Activated naive CD4-positive, alpha-beta T cell treated with anti-CD3 and anti-CD28 coated beads, Interleukin-2, amount 50 U/mL, for 24 hours (primary cell): Measurements from ENCODE around the gene RAPGEF1.
A peak's percentile ranks its signal among the peaks of the same experiment; 100 is the strongest.
"Not testable (repeated sequence)": the region's sequence is repeated elsewhere in the genome, so short reads cannot be mapped to it uniquely, and the experiment has no call there.

Experiments
- H3K27ac Mint-ChIP-seq: one replicate; pipeline ENCODE4 v1.8.0; 2021; ENCODE audit warnings: mild to moderate bottlenecking, mixed read lengths
- H3K27me3 Mint-ChIP-seq: one replicate; pipeline ENCODE4 v1.8.0; 2021; ENCODE audit warnings: mixed read lengths
- H3K36me3 Mint-ChIP-seq: one replicate; pipeline ENCODE4 v1.8.0; 2021; ENCODE audit warnings: mixed read lengths
- H3K4me1 Mint-ChIP-seq: one replicate; pipeline ENCODE4 v1.8.0; 2021; ENCODE audit warnings: mixed read lengths
- H3K4me3 Mint-ChIP-seq: one replicate; pipeline ENCODE4 v1.8.0; 2021; ENCODE audit warnings: mild to moderate bottlenecking, mixed read lengths
- H3K9me3 Mint-ChIP-seq: one replicate; pipeline ENCODE4 v1.8.0; 2021; ENCODE audit warnings: mixed read lengths

RAPGEF1 gene

DNA sequence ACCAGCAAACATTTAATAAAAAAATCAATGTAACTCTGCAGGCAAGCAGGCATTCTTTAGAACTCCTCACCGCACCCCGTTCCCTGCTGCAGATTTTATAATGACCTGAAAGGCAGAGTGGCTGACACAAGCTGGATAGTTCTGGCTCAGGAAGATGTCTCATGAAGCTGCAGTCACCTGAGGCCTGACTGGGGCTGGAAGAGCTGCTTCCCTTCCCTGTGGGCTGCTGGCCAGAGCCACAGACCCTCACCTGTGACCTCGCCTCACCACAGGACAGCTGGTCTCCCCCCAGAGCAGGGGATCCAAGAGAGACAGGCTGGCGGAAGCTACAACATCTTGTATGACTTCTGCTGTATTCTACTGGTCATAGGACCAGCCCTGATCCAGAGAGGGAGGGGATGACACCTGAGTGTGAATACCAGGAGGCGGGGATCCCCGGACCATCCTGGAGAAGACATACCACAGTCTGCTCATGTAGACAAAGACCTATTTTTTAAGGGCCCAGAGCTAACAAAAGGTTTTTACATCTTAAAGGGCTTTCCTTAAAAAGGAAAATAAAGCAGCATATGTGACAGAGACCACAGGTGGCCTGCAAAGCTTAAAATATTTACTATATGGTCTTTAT is 43.9 kb downstream of the RAPGEF1 start:
- Mint-ChIP-seq H3K4me3 (no peak overlapping the region), H3K9me3 (no peaks in the 10 kb centered on the region), H3K36me3 (peaks cover 4% of the 10 kb centered on the region), H3K27me3 (no peaks in the 10 kb centered on the region), H3K27ac (no peak overlapping the region), H3K4me1 (peaks cover 94% of the 10 kb centered on the region)

DNA sequence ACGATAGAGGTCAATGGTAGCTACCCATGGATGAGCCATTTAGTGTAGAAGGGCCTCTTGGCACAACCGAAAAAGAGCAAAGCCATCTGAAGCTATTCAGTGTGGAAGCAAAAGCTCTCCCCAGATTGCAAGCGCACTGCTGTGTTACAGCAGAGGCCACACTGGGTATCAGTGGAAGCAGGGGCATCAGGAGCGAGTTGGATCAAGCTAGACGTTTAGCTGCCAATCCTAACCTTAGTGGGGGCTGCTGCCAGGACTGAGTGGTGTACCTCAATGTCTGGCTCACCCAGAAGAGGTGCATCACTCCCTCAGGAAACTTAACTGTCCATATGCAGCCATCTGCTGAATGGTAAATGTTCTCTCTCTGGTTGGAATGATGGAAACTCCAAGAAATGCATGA is 44.5 kb downstream of the RAPGEF1 start:
- Mint-ChIP-seq H3K4me1 (peaks cover 95% of the 10 kb centered on the region), H3K27me3 (no peaks in the 10 kb centered on the region), H3K36me3 (peaks cover 4% of the 10 kb centered on the region), H3K4me3 (no peak overlapping the region), H3K27ac (no peak overlapping the region), H3K9me3 (no peaks in the 10 kb centered on the region)

DNA sequence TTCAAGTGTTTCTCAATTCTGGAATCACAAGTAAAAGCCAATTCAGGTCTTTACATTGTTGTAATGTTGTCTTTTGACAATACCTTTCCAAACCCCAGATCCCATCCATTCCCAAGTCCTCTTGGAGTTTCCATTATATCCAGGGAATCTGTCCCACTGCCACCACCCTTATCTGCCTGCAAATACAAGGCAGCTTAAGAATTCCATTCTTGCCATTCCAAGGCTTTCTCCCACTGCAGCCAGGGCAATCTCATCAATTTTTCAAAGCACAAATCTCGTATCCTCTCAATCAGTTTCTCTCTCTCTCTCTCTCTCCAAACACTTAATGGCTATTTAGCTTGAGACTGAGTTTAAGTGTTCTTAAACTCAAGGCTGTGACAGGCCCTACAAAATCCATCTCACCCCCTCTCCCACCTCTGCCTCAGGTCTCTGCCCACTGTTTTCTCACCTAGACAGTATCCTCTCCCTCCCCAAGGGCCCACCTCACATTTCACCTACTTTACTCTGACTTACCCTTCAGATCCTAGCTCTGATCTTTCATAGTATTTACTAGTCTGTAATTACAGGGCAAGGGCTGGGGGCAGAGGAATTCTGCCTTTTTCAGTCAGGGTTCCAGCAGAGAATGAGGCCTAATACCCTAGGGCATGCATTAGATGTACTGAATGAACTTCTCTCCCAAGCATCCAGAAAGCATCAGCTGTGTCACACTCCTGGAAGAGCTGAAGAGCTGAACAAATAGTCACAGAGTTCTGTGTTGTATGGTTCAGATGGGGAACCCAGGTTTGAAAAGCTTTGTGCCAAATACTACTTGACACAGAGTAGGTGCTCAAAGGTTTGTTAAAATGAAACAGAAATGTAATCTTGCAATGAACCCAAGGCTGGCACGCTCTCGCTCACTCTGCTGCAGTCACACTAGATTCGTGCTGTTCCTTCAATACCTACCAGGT is 46.0 kb downstream of the RAPGEF1 start:
- Mint-ChIP-seq H3K4me3 (no peak overlapping the region), H3K4me1 (peaks cover 92% of the 10 kb centered on the region), H3K27ac (no peak overlapping the region), H3K27me3 (no peaks in the 10 kb centered on the region), H3K9me3 (no peaks in the 10 kb centered on the region), H3K36me3 (peaks cover 2% of the 10 kb centered on the region)

DNA sequence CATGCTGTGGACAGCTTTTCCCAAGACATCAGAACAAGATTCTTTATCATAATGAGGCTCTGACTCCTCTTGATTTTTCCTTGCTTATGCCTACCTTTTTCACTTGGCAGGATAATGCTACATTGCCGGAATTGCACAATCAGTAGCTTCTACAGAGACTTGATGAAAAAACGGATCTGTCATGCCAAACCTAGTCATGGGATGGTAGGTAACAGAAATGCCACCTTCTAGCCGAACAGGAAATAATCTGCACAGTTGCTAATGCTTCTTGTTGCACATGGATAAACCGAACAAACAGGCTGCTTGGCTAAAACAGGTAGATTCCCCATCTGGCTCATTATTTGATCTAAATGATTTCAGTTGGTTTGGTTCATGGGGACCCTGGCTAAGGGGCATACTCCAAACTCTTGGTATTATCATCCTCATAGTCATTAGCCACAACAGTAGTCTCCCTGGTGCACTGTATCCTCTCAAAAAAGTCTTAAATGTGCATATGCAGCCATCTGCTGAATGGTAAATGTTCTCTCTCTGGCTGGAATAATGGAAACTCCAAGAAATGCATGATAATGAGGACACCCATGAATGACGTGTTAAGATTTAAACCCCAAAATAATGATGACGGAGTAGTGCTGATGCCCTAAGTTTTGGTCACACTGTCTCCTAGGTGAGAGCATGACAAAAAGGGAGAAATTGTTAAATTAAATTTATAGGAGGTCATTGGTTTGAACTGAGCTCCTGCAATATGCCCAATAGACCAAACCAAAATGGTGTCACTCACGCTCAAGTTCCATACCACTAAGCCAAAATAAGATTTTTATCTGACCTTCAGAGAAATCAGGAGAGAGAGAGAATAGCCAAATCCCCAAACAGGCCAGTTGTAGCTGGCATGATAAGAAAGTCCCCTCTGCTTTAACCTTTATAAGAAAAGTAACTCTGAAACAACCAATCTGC is 47.0 kb downstream of the RAPGEF1 start:
- H3K4me3 Mint-ChIP-seq: no peak overlapping the region
- H3K4me1 Mint-ChIP-seq: peaks cover 92% of the 10 kb centered on the region
- H3K36me3 Mint-ChIP-seq: peaks cover 2% of the 10 kb centered on the region
- H3K9me3 Mint-ChIP-seq: no peaks in the 10 kb centered on the region
- no peak overlapping the region for H3K27ac Mint-ChIP-seq
- H3K27me3 Mint-ChIP-seq: no peaks in the 10 kb centered on the region

DNA sequence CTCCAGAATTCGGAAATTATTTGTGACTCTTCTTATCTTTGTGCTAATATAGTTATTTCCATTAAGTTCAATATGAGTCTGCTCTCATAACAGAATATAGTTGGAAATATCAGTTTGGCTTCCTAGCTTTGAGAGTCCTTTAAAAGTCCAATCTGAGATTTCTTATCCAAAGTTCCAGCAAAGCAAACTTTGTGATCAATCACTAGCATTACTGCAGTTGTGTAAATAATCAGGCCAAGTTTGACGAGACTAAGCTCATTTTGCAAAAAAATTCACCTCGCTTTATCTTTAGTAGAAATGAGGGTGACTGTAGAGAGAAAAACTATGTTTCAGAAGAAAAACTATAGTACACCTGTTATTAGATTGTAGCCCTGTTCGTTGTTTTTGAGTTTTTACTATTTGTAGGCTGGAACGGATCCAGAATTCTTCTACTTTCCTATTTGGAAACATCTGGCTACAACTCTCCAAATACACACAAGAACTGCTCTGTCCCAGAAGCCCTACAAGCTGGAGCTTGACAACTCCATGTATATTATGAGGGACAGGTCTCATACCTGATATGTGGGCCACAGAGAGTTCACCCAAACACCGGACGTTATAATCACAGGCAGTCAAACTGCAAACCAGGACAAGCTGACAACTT is 47.8 kb downstream of the RAPGEF1 start:
- H3K27ac Mint-ChIP-seq: no peak overlapping the region

DNA sequence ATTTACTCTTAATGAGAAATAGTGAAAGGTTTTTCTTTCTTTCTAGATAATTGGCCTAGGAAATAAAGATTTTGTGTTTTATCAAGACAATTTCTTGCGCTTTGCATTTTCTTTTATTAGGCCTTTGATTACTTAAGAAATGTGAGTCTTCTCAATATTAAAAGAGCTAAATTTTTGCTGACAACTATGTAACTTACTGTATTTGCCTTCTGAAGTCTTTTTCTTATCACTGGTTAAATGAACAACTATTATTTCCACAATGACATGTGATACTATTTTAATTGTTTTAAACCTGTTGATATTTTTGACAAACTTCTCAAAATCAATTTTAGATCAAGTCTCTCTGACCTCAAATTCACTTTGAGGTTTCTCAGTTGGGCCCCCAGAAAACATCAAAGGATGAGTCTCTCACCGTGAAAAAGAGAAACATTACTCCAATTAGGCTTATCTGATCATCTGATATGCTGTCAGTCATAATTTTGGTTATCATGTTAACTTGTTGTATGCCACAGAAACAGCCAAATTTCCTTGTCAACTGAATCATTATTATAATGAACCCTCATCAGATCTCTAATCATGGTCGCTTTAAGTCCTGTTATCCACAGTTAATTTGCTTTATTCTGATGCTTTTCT is 48.8 kb downstream of the RAPGEF1 start:
- Mint-ChIP-seq H3K36me3 (peaks cover 2% of the 10 kb centered on the region), H3K27me3 (no peaks in the 10 kb centered on the region), H3K4me1 (peaks cover 85% of the 10 kb centered on the region), H3K9me3 (no peaks in the 10 kb centered on the region), H3K4me3 (peak overlapping the region; percentile 41), H3K27ac (peak overlapping the region; percentile 6)

More for the DNA sequence above, 47.8 kb downstream of the RAPGEF1 start:
- Mint-ChIP-seq H3K27me3 (no peaks in the 10 kb centered on the region), H3K4me1 (peaks cover 88% of the 10 kb centered on the region), H3K9me3 (no peaks in the 10 kb centered on the region), H3K36me3 (peaks cover 2% of the 10 kb centered on the region), H3K4me3 (peak overlapping the region; percentile 31)

DNA sequence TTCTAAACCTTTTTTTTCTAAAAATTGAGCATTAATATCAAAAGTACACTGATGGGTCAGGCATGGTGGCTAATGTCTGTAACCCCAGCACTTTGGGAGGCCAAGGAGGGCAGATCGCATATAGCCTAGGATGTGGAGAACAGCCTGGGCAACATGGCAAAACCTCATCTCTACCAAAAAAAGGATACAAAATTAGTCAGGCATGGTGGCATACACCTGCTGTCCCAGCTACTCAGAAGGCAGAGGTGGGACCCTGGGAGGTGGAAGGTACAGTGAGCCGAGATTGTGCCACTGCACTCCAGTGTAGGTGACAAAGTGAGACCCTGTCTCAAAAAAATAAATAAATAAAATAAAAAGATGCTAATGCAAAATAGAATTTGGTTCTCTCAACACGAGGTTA is 49.4 kb downstream of the RAPGEF1 start:
- H3K36me3 Mint-ChIP-seq: peaks cover 2% of the 10 kb centered on the region
- peaks cover 84% of the 10 kb centered on the region for H3K4me1 Mint-ChIP-seq
- H3K27me3 Mint-ChIP-seq: no peaks in the 10 kb centered on the region
- no peaks in the 10 kb centered on the region for H3K9me3 Mint-ChIP-seq
- no peak overlapping the region for H3K27ac Mint-ChIP-seq
- H3K4me3 Mint-ChIP-seq: no peak overlapping the region

DNA sequence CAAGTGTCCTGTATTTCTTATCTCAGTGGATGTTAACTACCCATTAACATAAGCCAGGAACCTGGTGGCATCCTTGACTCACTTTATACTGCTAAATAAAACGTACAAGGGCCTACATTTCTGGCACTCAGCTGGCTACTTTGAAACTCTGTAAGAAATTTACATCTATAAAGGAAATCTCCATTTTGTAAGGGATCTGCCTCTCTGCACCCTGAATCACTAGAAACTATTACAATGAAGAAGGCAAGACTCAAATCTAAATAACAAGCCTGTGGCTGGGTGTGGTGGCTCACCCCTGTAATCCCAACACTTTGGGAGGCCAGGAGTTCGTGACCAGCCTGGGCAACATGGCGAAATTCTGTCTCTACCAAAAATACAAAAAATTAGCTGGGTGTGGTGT is 51.5 kb downstream of the RAPGEF1 start:
- Mint-ChIP-seq H3K27ac (no peak overlapping the region), H3K36me3 (peaks cover 2% of the 10 kb centered on the region), H3K4me1 (peaks cover 78% of the 10 kb centered on the region)

DNA sequence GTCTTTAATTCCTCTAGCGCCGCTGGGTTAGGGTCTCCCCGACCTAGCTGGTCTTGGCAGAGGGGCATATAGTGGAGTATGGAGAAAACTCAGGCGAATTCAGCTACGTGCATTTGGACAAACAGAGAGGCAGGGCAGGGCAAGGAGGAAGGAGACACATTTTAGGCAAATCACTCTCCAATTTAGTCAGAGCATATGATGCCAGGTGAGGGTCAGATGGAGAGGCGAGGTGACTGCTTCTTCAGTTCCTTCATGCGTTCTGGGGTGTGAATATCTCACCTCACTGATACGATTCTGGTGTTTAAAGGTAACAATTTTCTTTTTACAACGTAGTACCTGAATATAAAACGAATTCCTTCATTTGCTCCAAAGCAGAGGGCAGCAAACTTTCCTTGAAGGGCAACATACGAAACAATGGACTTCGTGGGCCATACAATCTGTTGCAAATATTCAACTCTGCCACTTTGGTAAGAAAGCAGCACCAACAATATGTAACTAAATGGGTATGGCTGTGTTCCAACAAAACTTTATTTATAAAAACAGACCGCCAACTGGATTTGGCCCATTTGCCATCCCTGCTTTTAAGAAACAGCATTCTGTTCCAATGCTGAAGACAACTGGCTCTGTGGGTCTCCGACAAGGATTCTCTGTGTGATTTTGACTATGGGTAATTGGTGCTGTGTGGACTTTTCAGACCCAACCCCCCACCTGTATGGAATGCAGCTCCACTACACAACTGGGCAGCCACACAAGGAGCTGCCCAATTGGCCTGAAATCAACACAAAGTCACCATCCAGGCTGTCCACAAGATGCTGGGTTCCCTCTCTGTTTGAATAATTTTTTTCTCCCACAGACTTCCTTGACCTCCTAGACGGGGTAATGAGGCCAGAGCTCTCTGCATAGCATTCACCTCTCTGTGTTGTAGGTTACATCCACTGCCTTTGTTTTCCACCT is 53.8 kb downstream of the RAPGEF1 start:
- H3K4me1 Mint-ChIP-seq: peaks cover 75% of the 10 kb centered on the region
- no peaks in the 10 kb centered on the region for H3K9me3 Mint-ChIP-seq
- H3K27me3 Mint-ChIP-seq: no peaks in the 10 kb centered on the region
- no peak overlapping the region for H3K27ac Mint-ChIP-seq
- peaks cover 2% of the 10 kb centered on the region for H3K36me3 Mint-ChIP-seq
- H3K4me3 Mint-ChIP-seq: no peak overlapping the region

More for the DNA sequence above, 51.5 kb downstream of the RAPGEF1 start:
- Mint-ChIP-seq H3K4me3 (no peak overlapping the region), H3K9me3 (no peaks in the 10 kb centered on the region), H3K27me3 (no peaks in the 10 kb centered on the region)

DNA sequence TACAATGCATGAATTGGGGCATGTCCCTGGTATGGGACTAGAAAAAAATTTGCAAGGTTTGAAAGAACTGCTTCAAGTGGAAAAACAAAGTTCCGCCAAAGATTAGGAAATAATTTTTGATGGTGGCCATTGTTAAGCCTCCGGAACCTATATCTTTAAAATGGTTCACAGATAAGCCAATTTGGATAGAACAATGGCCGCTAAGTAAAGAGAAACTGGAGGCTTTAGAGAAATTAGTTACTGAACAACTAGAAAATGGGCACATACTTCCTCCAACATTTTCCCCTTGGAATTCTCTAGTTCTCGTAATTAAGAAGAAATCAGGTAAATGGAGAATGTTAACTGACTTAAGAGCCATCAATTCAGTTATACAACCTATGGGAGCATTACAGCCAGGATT is 56.8 kb downstream of the RAPGEF1 start:
- not testable (repeated sequence) for H3K4me3 Mint-ChIP-seq, H3K27ac Mint-ChIP-seq, H3K27me3 Mint-ChIP-seq, H3K36me3 Mint-ChIP-seq, H3K9me3 Mint-ChIP-seq
- H3K4me1 Mint-ChIP-seq: peaks cover 81% of the 10 kb centered on the region

DNA sequence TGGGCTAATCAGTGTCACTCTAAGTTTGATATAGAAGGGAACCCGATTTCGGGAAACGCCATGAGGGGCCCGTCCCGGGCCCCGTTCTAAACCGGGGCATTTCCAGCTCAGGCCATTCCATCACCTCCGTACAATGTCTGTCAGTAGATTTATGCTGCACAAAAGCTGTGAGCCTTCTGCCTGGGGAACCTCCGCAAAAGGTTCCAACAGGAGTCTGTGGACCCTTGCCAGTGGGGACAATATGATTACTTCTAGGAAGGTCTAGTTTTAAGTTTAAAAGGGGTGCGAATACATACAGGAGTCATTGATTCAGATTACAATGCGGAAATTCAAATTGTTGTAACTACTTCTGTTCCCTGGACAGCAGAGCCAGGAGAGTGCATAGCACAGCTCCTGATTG is 57.6 kb downstream of the RAPGEF1 start:
- no peaks in the 10 kb centered on the region for H3K9me3 Mint-ChIP-seq
- H3K27ac Mint-ChIP-seq: no peak overlapping the region
- peaks cover 83% of the 10 kb centered on the region for H3K4me1 Mint-ChIP-seq
- no peaks in the 10 kb centered on the region for H3K27me3 Mint-ChIP-seq
- H3K36me3 Mint-ChIP-seq: peaks cover 4% of the 10 kb centered on the region
- H3K4me3 Mint-ChIP-seq: no peak overlapping the region

DNA sequence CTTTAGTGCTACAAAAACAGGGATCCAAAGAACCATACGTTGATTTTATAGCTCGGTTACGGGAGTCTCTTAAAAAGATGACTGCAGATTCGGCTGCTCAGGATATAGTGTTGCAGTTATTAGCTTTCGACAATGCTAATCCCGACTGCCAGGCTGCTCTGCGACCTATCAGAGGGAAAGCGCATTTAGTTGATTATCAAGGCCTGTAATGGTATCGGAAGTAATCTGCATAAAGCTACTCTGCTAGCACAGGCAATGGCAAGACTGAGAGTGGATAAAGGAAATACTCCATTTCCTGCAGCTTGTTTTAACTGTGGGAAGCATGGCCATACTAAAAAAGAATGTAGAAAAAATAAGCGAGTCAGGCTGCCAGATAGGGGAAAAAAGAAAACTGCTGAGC is 58.0 kb downstream of the RAPGEF1 start:
- not testable (repeated sequence) for H3K27me3 Mint-ChIP-seq, H3K4me3 Mint-ChIP-seq, H3K9me3 Mint-ChIP-seq, H3K36me3 Mint-ChIP-seq, H3K27ac Mint-ChIP-seq
- H3K4me1 Mint-ChIP-seq: peaks cover 87% of the 10 kb centered on the region

DNA sequence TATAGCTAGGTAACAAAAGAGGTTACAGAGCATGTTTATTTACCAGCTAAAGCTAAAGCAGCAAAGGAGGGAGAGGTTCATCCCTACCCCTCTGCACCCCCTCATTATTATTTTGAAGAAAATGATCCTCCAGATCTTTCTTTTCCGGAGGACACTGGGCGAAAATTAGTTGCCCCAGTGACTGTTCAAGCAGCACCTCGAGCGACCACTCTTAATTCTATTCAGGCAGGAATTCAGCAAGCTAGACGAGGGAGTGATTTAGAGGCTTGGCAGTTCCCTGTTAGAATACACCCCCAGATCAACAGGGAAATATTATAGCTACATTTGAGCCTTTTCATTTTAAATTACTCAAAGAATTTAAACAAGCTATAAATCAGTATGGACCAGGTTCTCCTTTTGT is 58.8 kb downstream of the RAPGEF1 start:
- H3K4me3 Mint-ChIP-seq, H3K9me3 Mint-ChIP-seq, H3K27me3 Mint-ChIP-seq, H3K36me3 Mint-ChIP-seq, H3K27ac Mint-ChIP-seq: not testable (repeated sequence)
- peaks cover 88% of the 10 kb centered on the region for H3K4me1 Mint-ChIP-seq
